Epithelial cell of proximal tubule (primary cell): ENCODE measurements around the gene FGD4. TPM values are rescaled to one million over a fixed set of nuclear protein-coding genes. Genes with fewer than 3 reads are reported as not detected.

Source experiments
- DNase-seq: peaks from one replicate; pipeline ENCODE4 v3.0.0-alpha.2; 2011; ENCODE audit warnings: low read depth
- H3K4me3 ChIP-seq: 2 replicates; pipeline ENCODE4 v1.5.1; 2011; ENCODE audit warnings: low read depth, mild to moderate bottlenecking, low read length
- total RNA-seq: library from RNA; depleted of rRNA; stranded (reverse); fragments of >200 nt; gene quantifications from 2 replicates; pipeline ENCODE4 v1.2.3, GENCODE V29; 2015
- TF ChIP-seq, protein P1 (sequence below): conservative IDR thresholded peaks from 2 replicates; pipeline ENCODE4 v1.5.1; 2012; ENCODE audit warnings: low read depth, mild to moderate bottlenecking, low read length

The FGD4 gene
- total RNA-seq, result 16.5 and 19.9 TPM in 2 replicates

DNA sequence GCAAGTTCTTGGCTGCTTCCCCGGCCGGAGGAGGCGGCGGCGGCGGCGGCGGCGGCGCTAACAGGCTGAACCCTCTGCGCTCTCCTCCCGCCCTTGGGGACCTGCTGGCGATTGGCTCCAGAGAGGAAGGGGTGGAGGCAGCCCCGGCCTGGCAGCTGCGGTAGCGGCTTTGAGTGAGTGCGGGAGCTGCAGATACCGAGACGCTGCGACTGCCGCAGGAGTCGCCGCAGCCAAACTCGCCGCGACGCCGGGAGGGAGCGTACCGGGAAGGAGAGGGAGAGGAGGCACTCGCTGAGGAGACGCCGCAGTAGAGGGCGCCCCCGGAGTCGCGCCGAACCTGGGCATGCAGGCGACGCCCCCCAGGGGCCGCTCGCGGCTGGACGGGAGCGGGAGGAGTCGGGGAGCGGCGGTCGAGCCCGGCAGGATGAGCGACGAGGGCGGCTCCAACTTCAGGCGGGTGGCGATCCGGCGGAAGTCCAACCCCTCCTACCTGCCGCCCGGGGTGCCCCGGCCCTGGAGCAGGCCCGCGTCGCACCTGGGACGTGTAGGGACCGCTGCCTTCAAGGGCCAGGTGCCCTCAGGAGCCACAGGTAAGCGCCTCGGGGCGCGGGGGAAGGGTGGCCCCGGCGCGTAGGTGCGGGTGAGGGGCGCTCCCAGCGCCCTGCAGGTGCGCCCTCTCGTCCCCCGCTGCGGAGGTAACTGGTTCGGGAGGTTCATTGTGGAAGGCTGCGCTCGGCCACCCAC is at the start of gene FGD4:
Gene FGD4, plus strand, starts transcription at position 189 of the 744 bp plus-strand sequence.
- peak within 1 kb of the TSS; percentile 99 for H3K4me3 ChIP-seq
- TF ChIP-seq, protein P1, sequence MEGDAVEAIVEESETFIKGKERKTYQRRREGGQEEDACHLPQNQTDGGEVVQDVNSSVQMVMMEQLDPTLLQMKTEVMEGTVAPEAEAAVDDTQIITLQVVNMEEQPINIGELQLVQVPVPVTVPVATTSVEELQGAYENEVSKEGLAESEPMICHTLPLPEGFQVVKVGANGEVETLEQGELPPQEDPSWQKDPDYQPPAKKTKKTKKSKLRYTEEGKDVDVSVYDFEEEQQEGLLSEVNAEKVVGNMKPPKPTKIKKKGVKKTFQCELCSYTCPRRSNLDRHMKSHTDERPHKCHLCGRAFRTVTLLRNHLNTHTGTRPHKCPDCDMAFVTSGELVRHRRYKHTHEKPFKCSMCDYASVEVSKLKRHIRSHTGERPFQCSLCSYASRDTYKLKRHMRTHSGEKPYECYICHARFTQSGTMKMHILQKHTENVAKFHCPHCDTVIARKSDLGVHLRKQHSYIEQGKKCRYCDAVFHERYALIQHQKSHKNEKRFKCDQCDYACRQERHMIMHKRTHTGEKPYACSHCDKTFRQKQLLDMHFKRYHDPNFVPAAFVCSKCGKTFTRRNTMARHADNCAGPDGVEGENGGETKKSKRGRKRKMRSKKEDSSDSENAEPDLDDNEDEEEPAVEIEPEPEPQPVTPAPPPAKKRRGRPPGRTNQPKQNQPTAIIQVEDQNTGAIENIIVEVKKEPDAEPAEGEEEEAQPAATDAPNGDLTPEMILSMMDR, result peak; percentile 54
- no peak for DNase-seq

DNA sequence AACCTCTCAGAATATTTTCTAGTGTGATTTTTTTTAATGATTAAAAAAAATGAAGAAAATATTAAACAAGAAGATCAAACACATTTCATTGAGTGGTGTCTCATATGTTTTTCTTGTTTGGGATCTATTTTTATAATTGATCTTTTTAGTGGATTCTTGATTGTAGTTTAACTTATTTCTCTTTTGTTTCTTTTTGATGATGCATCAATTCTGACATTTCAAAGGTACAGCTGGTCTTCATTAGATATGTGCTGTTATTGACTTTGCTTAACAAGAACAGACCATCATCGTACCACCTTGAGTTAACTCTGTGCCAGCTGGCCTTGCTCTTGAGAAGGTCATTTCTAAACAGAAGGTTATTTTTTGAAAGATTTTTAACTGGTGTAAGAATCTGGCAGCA is 45.8 kb upstream of the FGD4 start:
- H3K4me3 ChIP-seq, result no peak overlapping the region
- TF ChIP-seq, protein P1, result no peak
- no peak for DNase-seq

DNA sequence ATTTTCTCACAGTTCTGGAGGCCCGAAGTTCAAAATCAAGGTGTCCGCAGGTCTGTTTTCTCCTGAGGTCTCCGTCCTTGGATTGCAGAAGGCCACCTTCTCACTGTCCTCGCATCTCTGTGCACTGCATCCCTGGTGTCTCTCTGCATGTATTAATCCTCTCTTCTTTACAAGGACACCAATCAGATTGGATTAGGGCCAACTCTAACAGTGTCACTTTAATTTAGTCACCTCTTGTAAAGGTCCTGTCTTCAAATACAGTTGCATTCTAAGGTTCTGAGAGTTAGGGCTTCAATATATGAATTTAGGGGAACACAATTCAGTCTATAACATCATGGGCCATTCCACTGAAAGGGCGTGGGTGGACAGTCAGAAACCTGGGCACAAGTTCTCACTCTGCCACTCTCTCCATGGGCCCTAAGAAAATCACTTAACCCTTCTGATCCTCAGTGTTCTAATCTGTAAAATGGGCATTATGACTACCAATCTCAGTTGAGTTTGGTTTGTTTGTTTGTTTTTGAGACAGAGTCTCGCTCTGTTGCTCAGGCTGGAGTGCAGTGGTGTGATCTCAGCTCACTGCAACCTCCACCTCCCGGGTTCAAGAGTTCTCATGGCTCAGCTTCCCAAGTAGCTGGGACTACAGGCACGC is 41.6 kb upstream of the FGD4 start:
- TF ChIP-seq, protein P1, result no peak
- no peak overlapping the region for H3K4me3 ChIP-seq

DNA sequence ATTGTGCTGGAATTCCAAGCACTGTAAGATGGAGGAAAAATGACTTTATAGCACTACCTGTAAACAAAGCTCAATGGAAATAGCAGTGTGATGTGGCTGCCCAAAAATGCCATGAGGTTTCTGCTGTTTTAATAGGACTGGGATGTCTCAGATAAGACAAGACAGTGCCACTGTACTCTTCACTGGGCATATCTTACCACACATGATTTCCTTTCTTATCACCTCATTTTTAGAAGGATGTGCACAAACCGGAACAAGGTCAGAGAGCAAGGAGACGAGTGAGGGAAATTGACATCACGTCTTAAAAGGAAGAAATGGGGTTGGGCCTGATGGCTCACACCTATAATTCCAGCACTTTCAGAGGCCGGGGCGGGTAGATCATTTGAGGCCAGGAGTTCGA is 38.4 kb upstream of the FGD4 start:
- no peak overlapping the region for H3K4me3 ChIP-seq
- TF ChIP-seq, protein P1, result no peak
- no peak for DNase-seq

More for the DNA sequence above, 41.6 kb upstream of the FGD4 start:
- DNase-seq, result no peak

DNA sequence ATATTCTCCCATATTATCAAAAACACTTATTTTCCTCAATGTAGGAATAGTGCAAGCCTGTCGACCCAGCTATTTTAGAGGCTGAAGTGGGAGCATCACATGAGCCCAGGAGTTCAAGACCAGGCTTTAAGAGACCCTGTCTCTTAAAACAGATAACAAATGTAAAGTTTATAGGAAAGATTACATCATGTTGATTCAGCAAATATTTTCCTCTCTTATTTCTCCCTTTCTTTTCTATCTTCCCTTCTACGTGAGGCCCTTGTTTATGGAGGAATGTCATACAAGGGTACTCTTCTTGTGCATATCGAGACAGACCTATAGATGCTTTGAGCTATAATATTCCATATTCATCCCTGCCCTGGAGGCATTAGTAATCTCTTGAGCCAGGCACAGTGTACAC is 36.5 kb upstream of the FGD4 start:
- TF ChIP-seq, protein P1, result no peak

DNA sequence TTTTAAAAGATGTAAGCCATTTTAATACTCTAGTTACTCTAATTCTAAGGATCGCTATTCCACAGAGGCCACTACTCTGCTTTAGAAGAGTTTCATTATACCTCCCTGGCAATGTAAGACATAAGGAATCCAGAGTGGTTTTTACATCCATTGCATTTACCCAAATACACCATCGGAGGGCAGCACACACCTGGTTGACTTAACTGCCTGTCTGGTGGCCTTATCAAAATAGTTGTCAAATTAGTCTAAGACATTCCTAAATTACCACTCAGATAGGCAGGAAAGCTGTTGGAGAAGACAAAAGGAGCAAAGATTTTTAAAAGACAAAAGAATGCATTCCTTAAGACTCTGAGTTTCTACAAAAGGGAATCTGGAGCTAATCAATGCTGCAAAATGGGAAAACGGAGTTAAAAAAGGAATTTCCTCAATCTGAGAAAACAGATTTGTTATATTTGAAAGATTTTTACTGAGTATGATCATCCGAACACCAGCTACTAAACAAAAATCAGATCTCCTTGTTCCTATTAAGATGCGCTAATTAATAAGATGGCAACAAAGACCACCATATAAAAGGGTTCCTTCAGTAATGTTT is 33.8 kb upstream of the FGD4 start:
- TF ChIP-seq, protein P1, result peak; percentile 86
- DNase-seq, result peak; percentile 37
- no peak overlapping the region for H3K4me3 ChIP-seq

More for the DNA sequence above, 36.5 kb upstream of the FGD4 start:
- no peak overlapping the region for H3K4me3 ChIP-seq
- DNase-seq, result no peak

DNA sequence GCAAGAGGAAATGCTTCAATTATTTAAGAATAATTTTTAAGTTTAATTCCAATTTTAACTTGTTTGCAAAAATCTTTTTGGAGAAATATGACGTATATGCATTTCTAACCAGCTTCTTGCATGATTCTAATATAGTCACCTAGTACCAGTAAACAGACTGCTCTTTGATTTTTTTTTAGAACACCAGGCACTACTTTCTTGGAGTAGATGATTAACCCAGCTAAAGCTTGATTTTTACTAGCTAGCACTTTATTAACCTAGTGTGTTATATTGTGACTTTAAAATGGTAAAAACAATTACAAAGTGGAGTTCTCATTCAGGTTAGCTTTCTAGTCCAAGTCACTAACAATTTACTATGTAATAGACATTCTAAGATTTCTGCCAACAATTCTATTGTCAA is 32.6 kb upstream of the FGD4 start:
- no peak for DNase-seq
- TF ChIP-seq, protein P1, result no peak
- no peak overlapping the region for H3K4me3 ChIP-seq
